NCI-H1436 treated with DMSO at 0.1 percent for 48 hours (cell line): ENCODE results near the gene DCDC2.
"Not testable (repeated sequence)": the region's sequence is repeated elsewhere in the genome, so short reads cannot be mapped to it uniquely, and the experiment has no call there.

Source experiments
- DNase-seq: peaks from one replicate; lab custom pipeline; 2025; lab: John Stamatoyannopoulos, UW

Gene DCDC2

DNA sequence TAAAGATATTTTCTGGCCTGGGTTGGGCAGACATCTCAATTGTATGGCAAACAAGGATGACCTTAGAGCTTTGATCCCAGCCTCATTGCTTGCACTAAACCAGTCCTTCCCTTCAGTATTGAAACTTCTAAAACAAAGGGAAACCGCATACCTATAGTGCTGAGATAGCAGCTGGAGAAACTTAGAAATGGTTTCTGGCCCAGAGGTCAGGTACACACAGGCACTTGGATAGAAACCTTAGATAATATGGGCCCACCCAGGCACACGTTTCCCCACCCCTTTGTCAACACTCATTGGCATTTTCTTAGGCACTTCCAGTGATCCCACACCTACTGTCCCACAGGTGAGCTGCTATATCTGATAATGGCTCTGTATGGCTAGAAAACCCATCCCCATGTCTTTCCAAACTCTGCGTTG lies 209.7 kb downstream of the DCDC2 start:
- no peak for DNase-seq

DNA sequence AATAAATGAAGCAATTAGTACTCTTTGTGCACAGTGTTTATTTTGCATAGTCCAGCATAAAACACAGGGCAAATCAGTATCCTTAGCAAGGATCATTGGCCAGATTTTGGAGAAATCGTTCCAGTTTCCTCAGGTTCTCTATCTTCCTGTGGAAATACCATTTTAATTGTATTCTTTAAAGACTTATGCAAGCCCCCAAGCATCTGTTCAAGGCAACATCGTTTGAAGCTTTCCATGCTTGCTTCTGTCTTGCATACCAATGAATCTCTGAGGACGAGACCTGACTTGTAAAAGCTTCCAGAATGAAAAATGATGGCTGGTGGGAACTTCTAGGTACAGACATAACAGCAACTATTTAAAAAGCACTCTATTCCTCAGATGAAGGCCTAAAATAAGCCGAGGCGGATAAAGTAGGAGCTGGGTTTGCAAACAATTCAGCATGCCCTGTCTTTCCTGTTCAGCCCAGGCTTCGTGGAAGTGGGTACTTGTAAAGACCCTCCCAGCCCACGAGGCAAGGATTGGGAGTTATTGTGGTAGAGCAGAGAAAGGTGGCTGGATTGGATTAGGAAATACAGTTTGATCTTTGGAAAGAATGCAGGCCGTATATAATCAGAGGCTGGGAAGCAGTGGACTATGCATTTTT lies 210.2 kb downstream of the DCDC2 start:
- no peak for DNase-seq

DNA sequence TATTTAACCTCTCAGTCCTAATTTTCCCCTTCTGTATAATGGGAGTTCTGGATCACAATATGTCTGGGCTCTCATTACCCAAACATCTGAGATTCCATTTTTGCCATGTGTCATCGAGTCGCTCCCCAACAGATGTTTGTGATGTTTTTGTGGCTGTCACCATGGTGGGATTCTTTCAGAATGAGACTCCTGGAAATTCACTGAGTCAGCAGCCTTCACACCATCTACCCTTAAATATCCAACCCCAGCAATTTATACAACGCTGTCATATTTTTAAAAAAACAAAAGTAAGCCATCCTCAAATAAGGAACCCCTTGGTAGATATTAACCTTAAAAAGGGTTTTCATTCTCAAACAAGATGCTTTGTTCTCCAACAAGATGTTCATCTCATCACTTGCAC lies 211.0 kb downstream of the DCDC2 start:
- no peak for DNase-seq

DNA sequence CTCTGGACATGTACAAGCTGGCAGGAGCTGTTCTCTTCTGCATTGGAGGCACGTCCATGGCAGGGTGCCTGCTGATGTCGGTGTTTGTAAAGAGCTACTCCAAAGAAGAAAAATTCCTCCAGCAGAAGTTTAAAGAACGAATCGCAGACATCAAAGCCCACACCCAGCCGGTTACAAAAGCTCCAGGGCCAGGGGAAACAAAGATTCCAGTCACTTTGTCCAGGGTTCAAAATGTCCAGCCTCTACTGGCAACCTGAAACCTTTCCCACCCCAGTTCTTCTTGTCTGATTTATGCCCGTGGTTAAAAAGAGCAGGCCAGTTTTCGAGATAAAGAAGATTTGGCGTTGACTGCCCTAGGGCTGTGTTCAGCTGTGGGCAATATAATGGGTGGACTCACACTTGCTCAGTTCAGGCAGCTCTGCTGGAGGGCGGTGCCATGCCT lies 212.1 kb downstream of the DCDC2 start:
- DNase-seq: no peak

DNA sequence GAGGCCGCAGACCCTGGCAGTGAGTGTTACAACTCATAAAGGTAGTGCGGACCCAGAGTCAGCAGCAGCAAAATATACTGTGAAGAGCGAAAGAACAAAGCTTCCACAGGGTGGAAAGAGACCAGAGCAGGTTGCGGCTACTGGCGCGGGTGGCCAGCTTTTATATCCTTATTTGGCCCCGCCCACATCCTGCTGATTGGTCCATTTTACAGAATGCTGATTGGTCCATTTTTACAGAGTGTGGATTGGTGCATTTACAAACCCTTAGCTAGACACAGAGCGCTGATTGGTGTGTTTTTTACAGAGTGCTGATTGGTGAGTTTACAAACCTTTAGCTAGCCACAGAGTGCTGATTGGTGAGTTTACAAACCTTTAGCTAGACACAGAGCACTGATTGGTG lies 215.1 kb downstream of the DCDC2 start:
- DNase-seq: not testable (repeated sequence)

DNA sequence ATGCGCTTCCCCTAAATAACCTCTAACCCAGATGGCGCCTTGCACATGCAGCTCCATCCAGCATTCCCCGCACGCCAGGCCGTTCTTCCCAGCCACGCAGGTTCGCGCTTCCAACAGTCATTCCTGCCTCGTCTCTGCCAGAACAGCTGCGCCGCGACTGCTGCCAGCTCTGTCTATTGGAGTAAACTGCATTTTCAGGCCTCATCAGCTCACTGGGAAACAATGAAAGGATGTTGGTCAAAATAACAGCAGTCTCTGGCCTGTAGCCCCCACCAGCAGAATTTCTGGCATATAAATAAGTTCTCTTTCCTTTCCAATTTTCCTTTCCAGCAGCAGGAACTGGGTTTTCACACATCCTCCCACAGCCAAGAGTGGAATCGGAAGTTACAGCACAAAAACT lies 217.3 kb downstream of the DCDC2 start:
- DNase-seq: no peak

DNA sequence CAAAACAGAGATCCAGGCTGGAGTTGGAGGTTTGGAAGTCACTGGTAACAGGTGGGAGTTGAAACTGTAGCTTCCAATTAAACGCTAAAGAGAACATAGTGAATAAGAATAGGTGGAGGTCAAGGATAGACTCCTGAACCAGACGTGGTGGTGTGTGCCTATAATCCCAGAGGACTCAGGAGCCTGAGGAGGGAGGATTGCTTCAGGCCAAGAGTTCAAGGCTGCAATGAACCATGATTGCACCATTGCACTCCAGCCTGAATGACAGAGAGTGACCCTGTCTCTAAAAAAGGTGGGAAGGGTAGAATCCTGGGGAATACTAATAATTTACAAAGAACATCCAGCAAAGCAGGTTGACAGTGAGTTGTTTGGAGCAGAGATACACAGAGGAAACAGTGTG lies 218.2 kb downstream of the DCDC2 start:
- no peak for DNase-seq

DNA sequence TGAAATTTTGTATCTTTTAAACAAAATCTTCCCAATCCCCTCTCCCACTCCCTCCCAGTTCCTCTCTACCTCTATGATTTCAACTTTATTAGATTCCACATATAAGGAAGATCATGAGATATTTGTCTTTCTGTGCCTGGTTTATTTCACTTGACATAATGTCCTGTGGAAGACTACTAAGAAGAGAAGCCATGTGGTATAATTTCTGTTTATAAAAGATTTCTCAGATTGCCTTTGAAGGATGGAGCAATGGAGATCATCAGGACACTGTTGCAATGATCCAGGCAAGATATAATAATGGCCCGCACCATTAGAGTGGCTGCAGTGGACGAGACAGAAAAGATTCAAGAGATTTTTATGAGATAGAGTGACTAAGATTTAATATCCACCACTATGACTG lies 218.8 kb downstream of the DCDC2 start:
- DNase-seq: no peak

DNA sequence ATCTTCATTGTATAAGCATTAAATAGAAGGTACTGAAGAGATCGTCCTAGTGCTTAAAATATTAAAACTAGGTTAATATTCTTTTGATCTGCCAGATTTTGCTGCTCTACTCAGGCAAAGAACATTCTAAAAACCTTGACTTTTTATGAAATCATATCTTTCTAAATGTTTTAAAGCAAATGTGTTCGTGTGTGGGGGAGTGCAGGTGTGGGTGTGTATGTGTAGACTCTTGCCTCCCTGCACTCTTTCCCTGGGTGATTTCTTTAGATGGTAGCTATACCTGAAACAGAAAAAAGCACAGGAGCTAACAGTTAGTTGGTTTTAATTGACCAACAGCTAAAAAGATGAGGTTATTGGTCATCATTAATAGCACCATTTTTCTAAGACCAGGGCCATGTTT lies 226.1 kb downstream of the DCDC2 start:
- no peak for DNase-seq

DNA sequence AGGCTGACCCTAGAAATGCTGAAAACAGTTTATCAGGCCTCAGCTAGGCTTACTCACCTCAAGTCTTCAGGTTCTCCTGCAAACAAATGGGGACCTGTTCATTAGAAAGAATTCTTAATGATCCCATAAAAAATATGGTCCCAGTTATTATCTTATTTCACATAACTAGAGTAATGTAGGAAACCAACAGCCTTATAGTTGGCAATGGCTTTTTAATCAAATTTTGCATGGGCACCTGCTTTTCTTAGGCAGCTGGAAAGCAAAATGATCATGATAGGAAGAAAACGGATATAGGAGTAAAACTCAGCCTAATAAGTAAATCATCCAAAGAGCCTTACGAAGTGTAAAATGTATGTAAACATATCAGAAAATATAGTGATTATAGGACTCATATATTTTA lies 230.5 kb downstream of the DCDC2 start:
- no peak for DNase-seq

DNA sequence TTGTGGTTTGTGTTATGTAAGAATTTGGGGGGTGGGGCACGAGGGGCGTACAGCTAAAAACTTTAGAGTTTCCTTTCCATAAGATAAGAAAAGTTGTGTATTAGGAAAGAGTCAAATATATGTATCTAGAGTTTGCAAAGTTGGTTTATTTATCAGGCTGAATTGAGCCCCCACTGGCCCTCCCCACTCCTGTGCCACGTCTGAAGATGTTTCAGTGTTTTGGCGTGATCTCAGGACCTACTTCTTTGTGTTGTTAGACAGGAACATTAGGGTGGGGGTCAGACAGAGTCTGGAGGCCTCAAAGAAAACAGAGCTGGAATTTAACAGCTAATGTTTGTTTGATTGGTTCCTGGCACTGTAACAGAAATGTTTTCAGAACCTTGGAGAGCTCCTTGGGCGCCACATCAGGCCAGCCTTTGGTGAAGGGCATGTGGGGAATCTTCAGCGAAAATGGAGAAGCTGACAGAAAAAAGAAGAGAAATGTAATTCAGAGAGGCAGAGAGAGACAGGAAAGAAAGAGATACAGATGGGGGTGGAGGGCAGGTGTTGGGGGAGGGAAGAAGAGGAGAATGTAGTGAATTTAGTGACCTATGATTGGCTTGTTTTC lies 231.2 kb downstream of the DCDC2 start:
- DNase-seq: no peak

DNA sequence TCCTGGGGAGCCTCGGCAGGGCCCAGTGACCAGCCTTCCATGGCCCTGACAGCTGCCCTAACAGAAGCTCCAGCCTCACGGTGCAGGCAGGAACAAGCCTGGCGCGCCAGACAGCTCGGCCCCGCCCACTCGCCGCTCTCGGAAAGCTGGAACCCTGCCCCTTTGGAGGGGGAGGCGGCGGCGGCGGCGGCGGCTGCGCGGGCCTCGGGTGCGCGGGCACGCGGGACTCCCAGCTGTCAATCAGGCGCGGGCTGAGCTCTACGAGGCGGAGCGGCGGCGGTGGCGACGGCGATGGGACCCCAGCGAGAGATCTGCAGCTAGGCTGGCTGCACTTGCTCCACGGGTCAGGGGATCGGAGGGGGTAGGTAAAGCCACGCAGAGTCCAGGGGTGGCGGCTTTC lies 231.9 kb downstream of the DCDC2 start, which contains the start of gene NRSN1:
TSS of gene NRSN1 (plus strand) at position 236 of the 400 bp plus-strand sequence. CDS start 8,113 bp downstream, outside the sequence.
- DNase-seq: peak; percentile 23

DNA sequence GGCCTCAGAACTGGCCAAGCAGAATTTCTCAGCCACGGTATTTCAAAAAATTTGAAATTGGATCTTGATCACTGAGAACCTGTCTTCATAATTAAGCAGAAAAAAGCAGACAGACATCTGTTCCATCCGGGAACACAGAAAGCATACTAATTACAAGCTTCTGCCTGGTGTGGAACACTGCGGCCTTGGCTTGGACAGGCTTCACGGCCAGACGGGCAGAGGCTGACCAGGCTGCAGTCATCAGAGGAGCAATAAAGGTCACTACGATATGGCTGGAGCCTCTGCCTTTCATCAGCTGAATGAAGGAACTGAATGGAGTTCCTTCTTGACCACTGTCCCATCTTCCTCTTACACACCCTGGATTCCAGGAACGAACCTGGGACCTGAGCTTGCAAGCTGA lies 235.7 kb downstream of the DCDC2 start:
- DNase-seq: no peak
